Measurements from ENCODE around the gene SLC24A3. TPM values are rescaled to one million over a fixed set of nuclear protein-coding genes. Genes with fewer than 3 reads are reported as not detected.

Gene SLC24A3
- total and polyA plus RNA-seq, 2 of the 13 experiments (the other 11 are each of a cell fraction or from before 2014, with no cell fraction given) = not detected

DNA sequence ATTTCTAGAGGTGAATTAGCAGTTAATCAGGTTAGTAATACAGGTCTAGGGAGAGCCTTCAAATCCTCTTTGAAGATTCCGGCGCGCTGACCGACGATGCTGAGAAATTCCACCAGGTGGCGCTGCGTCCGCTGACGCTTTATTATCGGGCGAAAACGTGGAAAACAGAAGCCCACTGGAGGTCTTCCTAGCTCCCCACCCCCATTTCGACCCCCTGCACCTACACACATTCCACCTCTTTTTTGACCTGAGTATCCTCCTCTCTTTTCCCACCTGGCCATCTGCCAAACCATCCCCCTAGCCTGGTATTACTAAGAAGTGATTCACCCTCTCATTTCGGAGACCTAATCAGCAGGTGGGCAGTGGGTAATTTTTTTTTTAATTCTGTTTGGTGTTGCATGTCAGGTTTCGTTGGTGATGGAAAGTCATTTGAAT, 480.3 kb downstream of the SLC24A3 start (continued):
- TF ChIP-seq, protein P1, sequence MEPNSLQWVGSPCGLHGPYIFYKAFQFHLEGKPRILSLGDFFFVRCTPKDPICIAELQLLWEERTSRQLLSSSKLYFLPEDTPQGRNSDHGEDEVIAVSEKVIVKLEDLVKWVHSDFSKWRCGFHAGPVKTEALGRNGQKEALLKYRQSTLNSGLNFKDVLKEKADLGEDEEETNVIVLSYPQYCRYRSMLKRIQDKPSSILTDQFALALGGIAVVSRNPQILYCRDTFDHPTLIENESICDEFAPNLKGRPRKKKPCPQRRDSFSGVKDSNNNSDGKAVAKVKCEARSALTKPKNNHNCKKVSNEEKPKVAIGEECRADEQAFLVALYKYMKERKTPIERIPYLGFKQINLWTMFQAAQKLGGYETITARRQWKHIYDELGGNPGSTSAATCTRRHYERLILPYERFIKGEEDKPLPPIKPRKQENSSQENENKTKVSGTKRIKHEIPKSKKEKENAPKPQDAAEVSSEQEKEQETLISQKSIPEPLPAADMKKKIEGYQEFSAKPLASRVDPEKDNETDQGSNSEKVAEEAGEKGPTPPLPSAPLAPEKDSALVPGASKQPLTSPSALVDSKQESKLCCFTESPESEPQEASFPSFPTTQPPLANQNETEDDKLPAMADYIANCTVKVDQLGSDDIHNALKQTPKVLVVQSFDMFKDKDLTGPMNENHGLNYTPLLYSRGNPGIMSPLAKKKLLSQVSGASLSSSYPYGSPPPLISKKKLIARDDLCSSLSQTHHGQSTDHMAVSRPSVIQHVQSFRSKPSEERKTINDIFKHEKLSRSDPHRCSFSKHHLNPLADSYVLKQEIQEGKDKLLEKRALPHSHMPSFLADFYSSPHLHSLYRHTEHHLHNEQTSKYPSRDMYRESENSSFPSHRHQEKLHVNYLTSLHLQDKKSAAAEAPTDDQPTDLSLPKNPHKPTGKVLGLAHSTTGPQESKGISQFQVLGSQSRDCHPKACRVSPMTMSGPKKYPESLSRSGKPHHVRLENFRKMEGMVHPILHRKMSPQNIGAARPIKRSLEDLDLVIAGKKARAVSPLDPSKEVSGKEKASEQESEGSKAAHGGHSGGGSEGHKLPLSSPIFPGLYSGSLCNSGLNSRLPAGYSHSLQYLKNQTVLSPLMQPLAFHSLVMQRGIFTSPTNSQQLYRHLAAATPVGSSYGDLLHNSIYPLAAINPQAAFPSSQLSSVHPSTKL (CRISPR knock-in tag; IDR thresholded peaks at IDR 0.05) = 0 out of 2 replicates have a peak, but pooled peaks have one; percentile 19
- TF ChIP-seq, protein P2, sequence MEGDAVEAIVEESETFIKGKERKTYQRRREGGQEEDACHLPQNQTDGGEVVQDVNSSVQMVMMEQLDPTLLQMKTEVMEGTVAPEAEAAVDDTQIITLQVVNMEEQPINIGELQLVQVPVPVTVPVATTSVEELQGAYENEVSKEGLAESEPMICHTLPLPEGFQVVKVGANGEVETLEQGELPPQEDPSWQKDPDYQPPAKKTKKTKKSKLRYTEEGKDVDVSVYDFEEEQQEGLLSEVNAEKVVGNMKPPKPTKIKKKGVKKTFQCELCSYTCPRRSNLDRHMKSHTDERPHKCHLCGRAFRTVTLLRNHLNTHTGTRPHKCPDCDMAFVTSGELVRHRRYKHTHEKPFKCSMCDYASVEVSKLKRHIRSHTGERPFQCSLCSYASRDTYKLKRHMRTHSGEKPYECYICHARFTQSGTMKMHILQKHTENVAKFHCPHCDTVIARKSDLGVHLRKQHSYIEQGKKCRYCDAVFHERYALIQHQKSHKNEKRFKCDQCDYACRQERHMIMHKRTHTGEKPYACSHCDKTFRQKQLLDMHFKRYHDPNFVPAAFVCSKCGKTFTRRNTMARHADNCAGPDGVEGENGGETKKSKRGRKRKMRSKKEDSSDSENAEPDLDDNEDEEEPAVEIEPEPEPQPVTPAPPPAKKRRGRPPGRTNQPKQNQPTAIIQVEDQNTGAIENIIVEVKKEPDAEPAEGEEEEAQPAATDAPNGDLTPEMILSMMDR (CRISPR knock-in tag; IDR thresholded peaks at IDR 0.05) = peak; percentile 92
- TF ChIP-seq RXRB (CRISPR knock-in tag; IDR thresholded peaks at IDR 0.05; ENCODE audit: borderline replicate concordance) (0 out of 2 replicates have a peak, but pooled peaks have one; percentile 10), KLF16 (CRISPR knock-in tag; IDR thresholded peaks at IDR 0.05) (0 out of 4 replicates have a peak, but pooled peaks of 1 of the 2 experiments have one; percentile 16), ZHX2 (IDR thresholded peaks at IDR 0.05; ENCODE audit: low read depth) (no peak), ZHX2 (CRISPR knock-in tag; IDR thresholded peaks at IDR 0.05; ENCODE audit: borderline replicate concordance) (no peak), TARDBP (CRISPR knock-in tag; IDR thresholded peaks at IDR 0.05) (0 out of 2 replicates have a peak, but pooled peaks have one; percentile 22), TAF15 (IDR thresholded peaks at IDR 0.05; ENCODE audit: low read depth, low read length, poor library complexity, severe bottlenecking) (no peak), TFDP1 (CRISPR knock-in tag; IDR thresholded peaks at IDR 0.05; ENCODE audit: borderline replicate concordance) (no peak), FOXK1 (CRISPR knock-in tag; IDR thresholded peaks at IDR 0.05; ENCODE audit: borderline replicate concordance, low read depth) (peak; percentile 23; the same call in 1 of the 2 replicates), ASH2L (IDR thresholded peaks at IDR 0.05; ENCODE audit: insufficient read length, low read depth, low read length) (peak; percentile 21), ZNF709 (CRISPR knock-in tag; IDR thresholded peaks at IDR 0.05) (no peak), SOX6 (IDR thresholded peaks at IDR 0.05) (no peak), SOX6 (CRISPR knock-in tag; IDR thresholded peaks at IDR 0.05) (0 out of 2 replicates have a peak, but pooled peaks have one; percentile 23), KAT8 (CRISPR knock-in tag; IDR thresholded peaks at IDR 0.05) (0 out of 2 replicates have a peak, but pooled peaks have one; percentile 28)
